ENCODE results near the gene PRTFDC1. TPM values are rescaled to one million over a fixed set of nuclear protein-coding genes. Genes with fewer than 3 reads are reported as not detected.

The PRTFDC1 gene, protein sequence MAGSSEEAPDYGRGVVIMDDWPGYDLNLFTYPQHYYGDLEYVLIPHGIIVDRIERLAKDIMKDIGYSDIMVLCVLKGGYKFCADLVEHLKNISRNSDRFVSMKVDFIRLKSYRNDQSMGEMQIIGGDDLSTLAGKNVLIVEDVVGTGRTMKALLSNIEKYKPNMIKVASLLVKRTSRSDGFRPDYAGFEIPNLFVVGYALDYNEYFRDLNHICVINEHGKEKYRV
- total RNA-seq (1 to 10 TPM in 6 of 7 donors, under 1 TPM in 1; 0.85 to 3.8 (median 2.9) TPM), polyA plus RNA-seq (1 to 10 TPM; 1.7 to 3.1 (median 2.3) TPM)
- long read RNA-seq, donor 1, partial matches to known transcripts, result 0 of 10 reads
- long read RNA-seq, donor 1, other reads (novel, unspliced or antisense), result 8 of 10 reads
- long read RNA-seq, donor 2, partial matches to known transcripts, result 0 of 3 reads
- long read RNA-seq, donor 2, other reads (novel, unspliced or antisense), result 0 of 3 reads

DNA sequence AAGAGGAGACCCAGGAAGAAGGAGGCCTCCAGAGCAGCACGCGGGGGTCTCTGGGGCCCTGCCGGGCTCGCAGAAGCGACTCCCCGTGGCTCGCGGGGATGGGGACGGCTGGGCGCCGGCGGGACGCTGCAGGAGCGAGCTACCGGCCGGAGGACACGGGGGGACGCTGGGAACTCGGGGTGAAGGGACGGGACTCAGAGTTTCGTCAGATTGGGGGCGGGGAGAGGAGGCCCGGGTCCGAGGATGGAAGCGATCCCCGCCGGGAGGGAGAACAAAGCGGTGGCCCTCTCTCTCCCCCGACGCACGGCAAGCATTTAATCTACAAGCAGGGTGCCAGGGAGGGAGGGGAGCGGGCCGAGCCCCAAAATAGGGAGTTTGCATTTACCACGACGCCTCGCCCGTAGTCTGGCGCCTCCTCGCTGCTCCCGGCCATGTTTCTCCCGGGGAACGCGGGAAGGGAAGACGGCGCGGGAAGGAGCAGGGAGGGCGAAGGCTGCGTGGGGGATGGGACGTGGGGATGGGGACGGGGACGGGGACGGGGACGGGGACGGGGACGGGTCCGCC lies at the start of gene PRTFDC1:
Gene PRTFDC1 (minus strand): TSS at position 464 of the 564 bp plus-strand sequence. CDS start 31 bp downstream, at position 433.
- DNase-seq, result peak; percentile 82
- Histone ChIP-seq H3K4me1 (peaks cover 0 to 29% (median 16%) of the 10 kb centered on the region in 6 donors), H3K27me3 (replicated peaks in 1 of 7) (peaks cover 0 to 19% (median 0%) of the 10 kb centered on the region in 7 donors), H3K36me3 (no peaks in the 10 kb centered on the region), H3K9me3 (no peaks in the 10 kb centered on the region), H3K4me3 (peak within 1 kb of the TSS; percentile 38 to 79 (median 52)), H3K27ac (peak within 1 kb of the TSS; percentile 64 to 84 (median 78))
- TF ChIP-seq CTCF (IDR thresholded peaks at IDR 0.05 in 8 of 11, conservative IDR thresholded peaks at IDR 0.05 in 3 of 11) (no peak), POLR2AphosphoS5 (IDR thresholded peaks at IDR 0.05) (peak in 1 of 3 donors; percentile 15), POLR2A (IDR thresholded peaks at IDR 0.05) (no peak)
- 1 to 5% (median 2%) methylated on average over 38 to 56 of the region's 56 CpGs for WGBS, 5 donors
- intact Hi-C loops (cut with DNase I; ENCODE audit: low total_unique reads), result no loop called here

GRCh38 chr10:24998044-24998443 lies 45.6 kb upstream of the PRTFDC1 start:
- no peak overlapping the region for H3K27ac ChIP-seq
- peaks cover 0 to 15% (median 9%) of the 10 kb centered on the region in 8 donors for H3K9me3 ChIP-seq
- DNase-seq, result no peak
- H3K27me3 ChIP-seq (replicated peaks in 1 of 7), result no peaks in the 10 kb centered on the region
- 82 to 88% (median 84%) methylated on average over 3 of the region's 3 CpGs for WGBS, 5 donors
- no peak for TF ChIP-seq POLR2A (IDR thresholded peaks at IDR 0.05)
- TF ChIP-seq CTCF (IDR thresholded peaks at IDR 0.05 in 8 of 11, conservative IDR thresholded peaks at IDR 0.05 in 3 of 11), result no peak
- no peak for TF ChIP-seq POLR2AphosphoS5 (IDR thresholded peaks at IDR 0.05)
- no peaks in the 10 kb centered on the region for H3K36me3 ChIP-seq
- H3K4me1 ChIP-seq, result no peaks in the 10 kb centered on the region
- no peak overlapping the region for H3K4me3 ChIP-seq
- intact Hi-C loops (cut with DNase I; ENCODE audit: low total_unique reads), result loop anchor here (10.0 kb wide), 1 partner anchor 353 kb away; no protein-coding TSS in a partner anchor

DNA sequence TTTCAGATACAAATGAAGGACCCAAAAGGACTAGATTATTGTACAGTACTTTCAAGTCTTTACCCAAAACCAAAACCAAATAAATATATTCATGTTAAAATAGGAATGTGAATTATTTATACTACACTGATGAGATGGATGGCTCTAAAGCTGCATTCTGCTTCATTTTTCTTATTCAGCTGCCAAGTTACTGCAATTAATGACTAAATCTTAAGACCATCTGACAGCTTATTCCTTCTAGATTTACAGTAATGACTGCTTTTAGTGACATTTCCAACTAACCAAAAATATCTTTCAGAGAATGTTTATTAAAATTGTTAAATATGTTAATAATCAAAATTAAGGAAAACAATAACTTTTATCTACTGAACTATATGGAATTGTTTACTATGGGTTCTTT lies 42.7 kb upstream of the PRTFDC1 start:
- Histone ChIP-seq H3K4me1 (no peaks in the 10 kb centered on the region), H3K27ac (no peak overlapping the region), H3K36me3 (no peaks in the 10 kb centered on the region), H3K4me3 (no peak overlapping the region), H3K27me3 (replicated peaks in 1 of 7) (peaks cover 0 to 4% (median 0%) of the 10 kb centered on the region in 7 donors), H3K9me3 (peaks cover 0 to 6% (median 2%) of the 10 kb centered on the region in 8 donors)
- intact Hi-C loops (cut with DNase I; ENCODE audit: low total_unique reads), result loop anchor here (10.0 kb wide), 1 partner anchor 350 kb away; no protein-coding TSS in a partner anchor
- DNase-seq, result no peak
- TF ChIP-seq POLR2AphosphoS5 (IDR thresholded peaks at IDR 0.05), result no peak
- no peak for TF ChIP-seq CTCF (IDR thresholded peaks at IDR 0.05 in 8 of 11, conservative IDR thresholded peaks at IDR 0.05 in 3 of 11)
- TF ChIP-seq POLR2A (IDR thresholded peaks at IDR 0.05), result no peak
